Effector memory CD4-positive, alpha-beta T cell (primary cell): ENCODE results near the gene OXA1L.

ENCODE experiments used
- DNase-seq, 3 donors: peaks; one replicate each; pipeline ENCODE4 v3.0.0-alpha.2; 2020
- H3K27ac ChIP-seq: 2 replicates; pipeline ENCODE4 v1.7.0; 2013; ENCODE audit warnings: mild to moderate bottlenecking, low read length, moderate library complexity; ENCODE audit not compliant: insufficient read depth, poor library complexity, severe bottlenecking
- H3K27me3 ChIP-seq: replicated peaks from 2 replicates; pipeline ENCODE4 v1.7.0; 2013; ENCODE audit warnings: mild to moderate bottlenecking, low read length; ENCODE audit not compliant: insufficient read depth, control insufficient read depth, poor library complexity, severe bottlenecking
- H3K36me3 ChIP-seq: 2 replicates; pipeline ENCODE4 v1.7.0; 2013; ENCODE audit warnings: mild to moderate bottlenecking, low read length, moderate library complexity; ENCODE audit not compliant: control insufficient read depth, insufficient read depth
- H3K4me1 ChIP-seq: 2 replicates; pipeline ENCODE4 v1.7.0; 2013; ENCODE audit warnings: low read length, mild to moderate bottlenecking; ENCODE audit not compliant: control insufficient read depth, insufficient read depth, poor library complexity, severe bottlenecking
- H3K4me3 ChIP-seq: 2 replicates; pipeline ENCODE4 v1.7.0; 2013; ENCODE audit warnings: low read length, low read depth, mild to moderate bottlenecking; ENCODE audit not compliant: insufficient read depth, poor library complexity, severe bottlenecking
- H3K9me3 ChIP-seq: 2 replicates; pipeline ENCODE4 v1.7.0; 2013; ENCODE audit warnings: mild to moderate bottlenecking, low read length, moderate library complexity; ENCODE audit not compliant: control insufficient read depth

OXA1L gene

GRCh38 chr14:22807432-22808087 lies 41.1 kb downstream of the OXA1L start:
- Histone ChIP-seq H3K4me1 (no peaks in the 10 kb centered on the region), H3K36me3 (no peaks in the 10 kb centered on the region), H3K27ac (no peak overlapping the region), H3K27me3 (no peaks in the 10 kb centered on the region), H3K9me3 (no peaks in the 10 kb centered on the region), H3K4me3 (no peak overlapping the region)
- DNase-seq: no peak

- no peaks in the 10 kb centered on the region for H3K36me3 ChIP-seq
- DNase-seq: no peak
- H3K9me3 ChIP-seq: no peaks in the 10 kb centered on the region
- no peak overlapping the region for H3K4me3 ChIP-seq
- no peak overlapping the region for H3K27ac ChIP-seq
- H3K4me1 ChIP-seq: no peaks in the 10 kb centered on the region
- H3K27me3 ChIP-seq: no peaks in the 10 kb centered on the region
These were observed 42.1 kb downstream of the OXA1L start for GRCh38 chr14:22808388-22809209.

GRCh38 chr14:22811722-22812121 lies 45.2 kb downstream of the OXA1L start:
- H3K4me3 ChIP-seq: no peak overlapping the region
- no peak for DNase-seq
- H3K27ac ChIP-seq: no peak overlapping the region

GRCh38 chr14:22812744-22813143 lies 46.3 kb downstream of the OXA1L start:
- H3K27me3 ChIP-seq: no peaks in the 10 kb centered on the region
- DNase-seq: no peak
- no peaks in the 10 kb centered on the region for H3K36me3 ChIP-seq
- no peak overlapping the region for H3K4me3 ChIP-seq
- H3K4me1 ChIP-seq: no peaks in the 10 kb centered on the region
- no peak overlapping the region for H3K27ac ChIP-seq
- no peaks in the 10 kb centered on the region for H3K9me3 ChIP-seq

More at GRCh38 chr14:22811722-22812121, 45.2 kb downstream of the OXA1L start:
- Histone ChIP-seq H3K27me3 (no peaks in the 10 kb centered on the region), H3K36me3 (no peaks in the 10 kb centered on the region), H3K9me3 (no peaks in the 10 kb centered on the region), H3K4me1 (no peaks in the 10 kb centered on the region)

GRCh38 chr14:22813145-22813544 lies 46.7 kb downstream of the OXA1L start:
- H3K36me3 ChIP-seq: no peaks in the 10 kb centered on the region
- no peaks in the 10 kb centered on the region for H3K9me3 ChIP-seq
- no peak overlapping the region for H3K27ac ChIP-seq
- no peak overlapping the region for H3K4me3 ChIP-seq
- DNase-seq: no peak
- H3K27me3 ChIP-seq: no peaks in the 10 kb centered on the region
- H3K4me1 ChIP-seq: no peaks in the 10 kb centered on the region

DNA sequence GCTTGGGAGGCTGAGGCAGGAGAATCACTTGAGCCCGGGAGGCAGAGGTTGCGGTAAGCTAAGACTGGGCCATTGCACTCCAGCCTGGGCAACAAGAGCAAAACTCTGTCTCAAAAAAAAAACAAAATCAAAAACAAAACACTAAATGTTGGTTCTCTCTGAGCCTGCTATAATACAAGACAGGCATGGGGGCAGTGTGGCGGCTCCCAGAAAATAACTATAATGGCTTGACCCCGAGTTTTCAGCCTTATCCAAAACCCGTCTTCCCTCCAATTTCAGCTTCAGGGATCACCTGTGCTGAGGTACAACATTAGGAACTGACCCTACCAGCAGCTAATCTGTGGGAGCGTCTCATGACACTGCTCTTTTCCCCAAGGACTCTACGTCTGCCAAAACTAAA lies 47.9 kb downstream of the OXA1L start:
- DNase-seq: no peak
- no peaks in the 10 kb centered on the region for H3K4me1 ChIP-seq
- no peak overlapping the region for H3K27ac ChIP-seq
- no peaks in the 10 kb centered on the region for H3K27me3 ChIP-seq
- H3K36me3 ChIP-seq: no peaks in the 10 kb centered on the region
- no peak overlapping the region for H3K4me3 ChIP-seq
- no peaks in the 10 kb centered on the region for H3K9me3 ChIP-seq

- Histone ChIP-seq H3K4me1 (no peaks in the 10 kb centered on the region), H3K9me3 (no peaks in the 10 kb centered on the region), H3K27ac (no peak within 1 kb of the TSS), H3K27me3 (no peaks in the 10 kb centered on the region), H3K36me3 (no peaks in the 10 kb centered on the region), H3K4me3 (no peak within 1 kb of the TSS)
- DNase-seq: no peak
These were observed 48.6 kb downstream of the OXA1L start, which contains the start of gene SLC7A7 for GRCh38 chr14:22814941-22815713. TSS of gene SLC7A7 (minus strand) at chr14:22815435. CDS start at chr14:22813398, 2,037 bp downstream.

- H3K27me3 ChIP-seq: no peaks in the 10 kb centered on the region
- no peak overlapping the region for H3K27ac ChIP-seq
- H3K4me3 ChIP-seq: no peak overlapping the region
- peaks cover 5% of the 10 kb centered on the region for H3K4me1 ChIP-seq
- H3K36me3 ChIP-seq: no peaks in the 10 kb centered on the region
- no peak for DNase-seq
- no peaks in the 10 kb centered on the region for H3K9me3 ChIP-seq
These were observed 52.9 kb downstream of the OXA1L start for GRCh38 chr14:22819151-22819988.

DNA sequence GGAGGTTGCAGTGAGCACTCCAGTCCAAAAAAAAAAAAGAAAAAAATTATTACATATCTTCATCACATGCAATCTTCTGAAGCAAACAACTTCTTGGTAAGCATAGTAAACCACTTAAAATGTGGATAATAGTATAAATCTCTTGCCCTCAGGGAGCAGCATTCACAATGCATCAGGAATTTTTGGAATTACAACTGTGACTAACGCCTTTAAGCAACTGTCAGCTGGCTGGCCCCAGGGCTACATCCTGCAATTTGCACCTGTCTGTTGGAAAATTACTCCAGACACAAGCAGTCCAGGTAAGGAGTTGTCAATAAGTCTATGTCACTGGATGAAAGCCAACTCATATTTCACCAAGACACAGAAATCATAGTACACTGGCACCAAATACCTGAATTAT lies 54.2 kb downstream of the OXA1L start:
- Histone ChIP-seq H3K27ac (no peak overlapping the region), H3K36me3 (no peaks in the 10 kb centered on the region), H3K27me3 (no peaks in the 10 kb centered on the region), H3K9me3 (no peaks in the 10 kb centered on the region), H3K4me3 (no peak overlapping the region), H3K4me1 (peaks cover 5% of the 10 kb centered on the region)
- DNase-seq: no peak
